ENCODE results near the gene UGT3A2.

GRCh38 chr5:36070687-36071571 lies 4.2 kb upstream of the UGT3A2 start:
- TF ChIP-seq, protein P1, sequence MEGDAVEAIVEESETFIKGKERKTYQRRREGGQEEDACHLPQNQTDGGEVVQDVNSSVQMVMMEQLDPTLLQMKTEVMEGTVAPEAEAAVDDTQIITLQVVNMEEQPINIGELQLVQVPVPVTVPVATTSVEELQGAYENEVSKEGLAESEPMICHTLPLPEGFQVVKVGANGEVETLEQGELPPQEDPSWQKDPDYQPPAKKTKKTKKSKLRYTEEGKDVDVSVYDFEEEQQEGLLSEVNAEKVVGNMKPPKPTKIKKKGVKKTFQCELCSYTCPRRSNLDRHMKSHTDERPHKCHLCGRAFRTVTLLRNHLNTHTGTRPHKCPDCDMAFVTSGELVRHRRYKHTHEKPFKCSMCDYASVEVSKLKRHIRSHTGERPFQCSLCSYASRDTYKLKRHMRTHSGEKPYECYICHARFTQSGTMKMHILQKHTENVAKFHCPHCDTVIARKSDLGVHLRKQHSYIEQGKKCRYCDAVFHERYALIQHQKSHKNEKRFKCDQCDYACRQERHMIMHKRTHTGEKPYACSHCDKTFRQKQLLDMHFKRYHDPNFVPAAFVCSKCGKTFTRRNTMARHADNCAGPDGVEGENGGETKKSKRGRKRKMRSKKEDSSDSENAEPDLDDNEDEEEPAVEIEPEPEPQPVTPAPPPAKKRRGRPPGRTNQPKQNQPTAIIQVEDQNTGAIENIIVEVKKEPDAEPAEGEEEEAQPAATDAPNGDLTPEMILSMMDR (IDR thresholded peaks at IDR 0.05; ENCODE audit: borderline replicate concordance, extremely low read depth, low read length, poor library complexity, severe bottlenecking) = no peak
- no peak for TF ChIP-seq EZH2 (IDR thresholded peaks at IDR 0.05; ENCODE audit: borderline replicate concordance, low read depth, low read length, severe bottlenecking)
